SU-DHL-6 (cell line): ENCODE results near the gene CRTC3.
"Not testable (repeated sequence)": the region's sequence is repeated elsewhere in the genome, so short reads cannot be mapped to it uniquely, and the experiment has no call there.

Experiments
- H2AFZ ChIP-seq: fragments of 200-600 bp; sonication (generic); 2 replicates; pipeline ENCODE4 v1.6.1; 2014; ENCODE audit warnings: low read depth, mild to moderate bottlenecking, moderate library complexity, mixed read lengths, antibody characterized with exemption, low read length; ENCODE audit not compliant: severe bottlenecking
- H3F3A ChIP-seq: fragments of 200-600 bp; shearing (Covaris generic); 2 replicates; pipeline ENCODE4 v1.6.0; 2016; ENCODE audit warnings: antibody characterized with exemption, mild to moderate bottlenecking; ENCODE audit not compliant: insufficient read depth
- H3K27ac ChIP-seq: fragments of 200-600 bp; sonication (generic); 2 replicates; pipeline ENCODE4 v1.5.1; 2016; ENCODE audit warnings: low read depth, mild to moderate bottlenecking, low read length, moderate library complexity, mixed read lengths
- H3K27me3 ChIP-seq: fragments of 200-600 bp; sonication (generic), shearing (Covaris generic); 2 replicates; pipeline ENCODE4 v1.6.0; 2014; ENCODE audit warnings: mild to moderate bottlenecking, low read length
- H3K36me3 ChIP-seq: fragments of 200-600 bp; sonication (generic); 2 replicates; pipeline ENCODE4 v1.6.1; 2014; ENCODE audit warnings: mild to moderate bottlenecking, low read length, mixed read lengths
- H3K4me2 ChIP-seq: fragments of 300-600, 200-600 bp; shearing (Covaris generic), sonication (generic); 2 replicates; pipeline ENCODE4 v1.6.0; 2014; ENCODE audit warnings: low read length, low read depth, mild to moderate bottlenecking; ENCODE audit not compliant: poor library complexity, severe bottlenecking
- H3K4me3 ChIP-seq: fragments of 200-600 bp; sonication (generic); 2 replicates; pipeline ENCODE4 v1.5.1; 2014; ENCODE audit warnings: antibody characterized with exemption, low read length, mild to moderate bottlenecking, mixed read lengths; ENCODE audit not compliant: insufficient read depth, poor library complexity, severe bottlenecking
- H3K79me2 ChIP-seq: fragments of 200-600 bp; sonication (generic); 2 replicates; pipeline ENCODE4 v1.6.1; 2014; ENCODE audit warnings: mild to moderate bottlenecking, low read length, moderate library complexity; ENCODE audit not compliant: insufficient read depth
- H3K9ac ChIP-seq: fragments of 200-600 bp; sonication (generic); 2 replicates; pipeline ENCODE4 v1.7.0; 2014; ENCODE audit warnings: mild to moderate bottlenecking, low read length
- H3K9me2 ChIP-seq: fragments of 200-600 bp; sonication (generic); replicated peaks from 2 replicates; pipeline ENCODE4 v1.6.1; 2014; ENCODE audit warnings: low read length; ENCODE audit not compliant: insufficient read depth
- H3K9me3 ChIP-seq: fragments of 200-600 bp; sonication (generic); 2 replicates; pipeline ENCODE4 v1.6.1; 2014; ENCODE audit warnings: low read length, mixed read lengths; ENCODE audit not compliant: insufficient read depth
- H4K20me1 ChIP-seq: fragments of 200-600 bp; sonication (generic); 2 replicates; pipeline ENCODE4 v1.6.1; 2014; ENCODE audit warnings: low read depth, mild to moderate bottlenecking, antibody characterized with exemption, low read length, moderate library complexity, mixed read lengths
- CTCF ChIP-seq: fragments of 200-600 bp; sonication (generic); IDR thresholded peaks from one replicate; pipeline ENCODE4 v1.5.1; 2017; ENCODE audit warnings: antibody characterized with exemption, mild to moderate bottlenecking, low read length, moderate library complexity; ENCODE audit not compliant: insufficient read depth, poor library complexity, severe bottlenecking
- EZH2phosphoT487 ChIP-seq: fragments of 200-600 bp; sonication (generic), shearing (Covaris generic); conservative IDR thresholded peaks from 2 replicates; pipeline ENCODE4 v1.6.1; 2018; ENCODE audit warnings: mild to moderate bottlenecking, antibody characterized with exemption, low read length, moderate library complexity, mixed read lengths

The CRTC3 gene

GRCh38 chr15:90684281-90684680 is 154.6 kb downstream of the CRTC3 start:
- no peaks in the 10 kb centered on the region for H3K9me3 ChIP-seq
- no peaks in the 10 kb centered on the region for H3K36me3 ChIP-seq
- no peak overlapping the region for H3K4me2 ChIP-seq

GRCh38 chr15:90685591-90686434 is 156.1 kb downstream of the CRTC3 start:
- Histone ChIP-seq H3K27ac (no peak overlapping the region), H3K79me2 (no peaks in the 10 kb centered on the region), H3K9ac (no peak overlapping the region), H3K9me3 (no peaks in the 10 kb centered on the region), H3K36me3 (no peaks in the 10 kb centered on the region), H3K9me2 (no peaks in the 10 kb centered on the region), H4K20me1 (no peaks in the 10 kb centered on the region), H3K4me2 (no peak overlapping the region), H3K27me3 (no peaks in the 10 kb centered on the region), H3F3A (no peaks in the 10 kb centered on the region), H3K4me3 (no peak overlapping the region), H2AFZ (no peak overlapping the region)
- TF ChIP-seq CTCF (no peak), EZH2phosphoT487 (no peak)

More at GRCh38 chr15:90684281-90684680, 154.6 kb downstream of the CRTC3 start:
- Histone ChIP-seq H4K20me1 (no peaks in the 10 kb centered on the region), H2AFZ (no peak overlapping the region), H3K27me3 (no peaks in the 10 kb centered on the region), H3K9me2 (no peaks in the 10 kb centered on the region), H3K27ac (no peak overlapping the region), H3K9ac (no peak overlapping the region), H3K4me3 (no peak overlapping the region), H3F3A (no peaks in the 10 kb centered on the region), H3K79me2 (no peaks in the 10 kb centered on the region)
- TF ChIP-seq CTCF (no peak), EZH2phosphoT487 (no peak)

GRCh38 chr15:90686435-90687218 is 156.9 kb downstream of the CRTC3 start:
- H3K4me2 ChIP-seq = no peak overlapping the region

GRCh38 chr15:90689326-90689961 is 159.7 kb downstream of the CRTC3 start:
- H3F3A ChIP-seq, H3K4me3 ChIP-seq, H3K9ac ChIP-seq, H3K36me3 ChIP-seq, H4K20me1 ChIP-seq, H3K9me2 ChIP-seq, H3K27me3 ChIP-seq, H3K79me2 ChIP-seq, H3K27ac ChIP-seq, H2AFZ ChIP-seq, H3K4me2 ChIP-seq, H3K9me3 ChIP-seq: not testable (repeated sequence)

More at GRCh38 chr15:90686435-90687218, 156.9 kb downstream of the CRTC3 start:
- H3K9me2 ChIP-seq = no peaks in the 10 kb centered on the region
- TF ChIP-seq EZH2phosphoT487 (no peak), CTCF (no peak)
- H3K9ac ChIP-seq = no peak overlapping the region
- H3K4me3 ChIP-seq = no peak overlapping the region
- H3F3A ChIP-seq = no peaks in the 10 kb centered on the region
- no peaks in the 10 kb centered on the region for H3K36me3 ChIP-seq
- H3K27ac ChIP-seq = no peak overlapping the region
- no peaks in the 10 kb centered on the region for H3K79me2 ChIP-seq
- no peaks in the 10 kb centered on the region for H3K27me3 ChIP-seq
- no peaks in the 10 kb centered on the region for H3K9me3 ChIP-seq
- no peaks in the 10 kb centered on the region for H4K20me1 ChIP-seq
- no peak overlapping the region for H2AFZ ChIP-seq
